Measurements from ENCODE around the gene FLRT1.

Gene FLRT1

DNA sequence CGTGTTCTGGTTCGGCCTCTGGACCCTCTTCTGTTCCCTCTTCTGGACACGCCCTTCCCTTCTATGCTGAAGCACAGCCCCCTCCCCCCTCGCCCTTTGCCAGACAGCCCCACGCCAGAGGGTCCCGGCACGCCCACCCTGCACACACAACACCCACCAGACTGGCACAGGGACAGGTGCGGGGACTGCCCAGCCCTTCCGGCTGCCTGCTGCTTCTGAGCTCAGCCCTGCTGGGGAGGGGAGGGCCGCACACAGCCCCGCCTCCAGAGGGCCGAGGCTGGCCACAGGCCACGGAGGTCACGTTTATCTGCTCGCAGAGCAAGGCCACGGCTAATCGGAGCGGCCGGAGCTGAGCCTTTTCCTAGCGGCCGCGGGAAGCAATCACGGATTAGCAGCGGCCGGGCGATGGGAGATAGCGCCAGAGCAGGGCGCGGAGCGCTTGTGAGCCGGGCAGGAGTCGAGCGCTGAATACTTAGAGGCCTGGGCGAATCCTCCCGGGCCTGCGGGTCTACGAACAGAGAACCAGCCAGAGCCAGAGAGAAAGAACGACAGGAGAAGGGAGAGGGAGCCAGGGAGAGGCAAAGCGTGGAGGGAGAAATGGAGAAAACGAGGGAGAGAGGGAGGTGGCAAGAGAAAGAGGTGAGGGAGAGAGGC, 28.0 kb upstream of the FLRT1 start:
- DNase-seq = peak; percentile 75

DNA sequence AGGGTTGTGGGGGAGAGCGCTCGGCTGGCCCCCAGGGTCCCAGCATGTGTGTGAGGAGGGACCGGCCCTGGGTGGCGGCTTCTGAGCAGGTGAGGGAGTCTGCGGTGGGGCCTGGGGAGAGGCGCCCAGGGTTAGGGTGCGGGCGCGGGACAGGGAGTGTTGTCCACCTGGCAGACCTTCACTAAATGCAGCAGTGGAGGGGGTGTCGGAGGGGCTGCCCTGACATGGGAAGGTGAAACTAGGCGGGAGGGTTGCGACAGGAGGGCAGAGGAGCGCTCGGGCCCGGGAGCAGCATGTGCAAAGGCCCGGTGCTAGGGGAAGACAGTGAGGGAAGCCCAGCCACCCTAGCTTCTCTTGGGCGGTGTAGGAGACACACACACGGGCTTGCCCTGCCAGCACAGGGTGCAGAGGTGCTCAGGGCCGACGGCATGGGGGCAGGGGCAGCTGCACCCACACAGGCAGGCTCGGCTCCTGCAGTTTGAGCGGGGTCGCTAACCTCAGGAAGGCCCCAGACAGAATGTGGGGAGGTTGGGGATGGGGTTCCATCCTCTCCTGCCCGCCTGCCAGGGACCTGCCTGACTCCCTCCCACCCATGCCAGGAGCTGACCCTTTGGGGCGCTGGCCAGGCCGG, 27.3 kb upstream of the FLRT1 start:
- no peak for DNase-seq

DNA sequence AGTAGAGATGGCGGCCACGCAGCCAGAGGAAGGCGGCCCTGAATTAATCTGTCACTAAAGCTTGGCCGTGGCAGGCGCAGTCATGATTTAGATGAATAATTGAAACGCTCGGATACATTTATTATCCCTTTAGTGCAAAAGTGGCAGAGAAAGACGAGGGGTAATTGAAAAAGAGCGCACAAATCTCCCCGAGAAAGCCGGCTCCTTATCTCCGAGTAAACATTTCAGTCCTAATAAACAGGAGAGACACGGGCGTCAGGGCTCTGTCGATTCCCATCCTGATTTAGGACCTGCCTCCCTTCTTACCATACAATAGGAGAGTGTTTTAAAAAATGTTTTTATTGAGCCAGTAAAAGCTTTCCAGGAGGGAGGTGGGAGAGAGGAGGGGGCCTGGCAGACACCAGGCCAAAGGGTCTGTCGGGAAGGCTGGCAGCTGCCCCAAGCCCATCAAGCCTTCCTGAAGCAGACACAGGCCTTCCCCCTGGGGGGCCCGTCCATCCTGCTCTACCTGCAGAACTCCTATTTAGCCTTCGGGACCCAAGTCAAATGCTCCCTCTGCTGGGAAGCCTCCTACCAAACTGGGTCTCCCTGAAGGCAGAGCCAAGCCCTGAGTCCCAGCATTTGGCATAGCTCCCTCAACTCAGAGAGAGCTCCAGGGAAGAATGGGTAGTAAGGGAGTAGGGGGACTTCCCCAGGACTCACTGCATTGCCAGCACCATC, 26.7 kb upstream of the FLRT1 start:
- DNase-seq = no peak

DNA sequence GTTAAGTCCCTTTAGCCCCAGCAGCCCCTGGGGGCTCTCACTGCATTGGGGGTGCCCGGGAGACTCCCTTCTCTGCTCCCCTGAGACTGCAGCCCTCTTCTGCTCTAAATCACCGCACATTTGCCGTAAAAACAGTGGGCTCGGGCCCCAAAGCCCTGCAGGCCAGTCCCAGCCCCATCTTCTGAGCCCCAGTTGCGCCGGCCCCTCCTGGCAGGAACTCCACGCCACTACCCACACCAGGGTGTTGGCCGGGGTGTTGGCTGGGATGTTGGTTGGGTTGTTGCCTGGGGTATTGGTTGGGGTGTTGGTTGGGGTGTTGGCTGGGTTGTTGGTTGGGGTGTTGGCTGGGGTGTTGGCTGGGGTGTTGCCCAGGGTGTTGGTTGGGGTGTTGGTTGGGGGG, 26.0 kb upstream of the FLRT1 start:
- DNase-seq = no peak

DNA sequence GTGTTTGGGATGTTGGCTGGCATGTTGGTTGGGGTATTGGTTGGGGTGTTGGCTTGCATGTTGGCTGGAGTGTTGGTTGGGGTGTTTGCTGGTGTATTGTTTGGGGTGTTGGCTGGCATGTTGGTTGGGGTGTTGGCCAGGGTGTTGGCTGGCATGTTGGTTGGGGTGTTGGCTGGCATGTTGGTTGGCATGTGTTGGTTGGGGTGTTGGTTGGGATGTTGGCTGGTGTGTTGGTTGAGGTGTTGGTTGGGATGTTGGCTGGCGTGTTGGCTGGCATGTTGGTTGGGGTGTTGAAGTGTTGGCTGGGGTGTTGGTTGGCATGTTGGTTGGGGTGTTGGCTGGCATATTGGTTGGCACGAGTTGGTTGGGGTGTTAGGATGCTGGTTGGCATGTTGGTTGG, 24.9 kb upstream of the FLRT1 start:
- no peak for DNase-seq

DNA sequence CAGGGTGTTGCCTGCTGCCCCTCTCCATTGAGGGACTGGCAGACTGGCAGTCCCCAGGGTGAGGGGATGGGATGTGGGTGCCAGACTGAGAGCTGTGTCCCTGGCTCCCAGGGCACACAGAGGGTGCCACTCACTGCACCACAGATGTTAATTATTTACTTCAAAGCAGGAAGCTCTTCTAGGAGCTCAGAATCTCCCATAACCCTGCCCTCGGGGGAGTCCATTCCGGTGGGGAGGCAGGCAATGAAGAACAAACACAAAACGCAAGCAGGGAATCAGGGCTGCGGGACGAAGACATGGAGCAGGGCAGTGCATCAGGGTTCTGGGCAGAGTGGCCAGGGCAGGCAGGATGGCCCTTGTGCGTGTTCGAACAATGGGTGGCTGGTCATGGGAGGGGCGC, 24.4 kb upstream of the FLRT1 start:
- DNase-seq = no peak

DNA sequence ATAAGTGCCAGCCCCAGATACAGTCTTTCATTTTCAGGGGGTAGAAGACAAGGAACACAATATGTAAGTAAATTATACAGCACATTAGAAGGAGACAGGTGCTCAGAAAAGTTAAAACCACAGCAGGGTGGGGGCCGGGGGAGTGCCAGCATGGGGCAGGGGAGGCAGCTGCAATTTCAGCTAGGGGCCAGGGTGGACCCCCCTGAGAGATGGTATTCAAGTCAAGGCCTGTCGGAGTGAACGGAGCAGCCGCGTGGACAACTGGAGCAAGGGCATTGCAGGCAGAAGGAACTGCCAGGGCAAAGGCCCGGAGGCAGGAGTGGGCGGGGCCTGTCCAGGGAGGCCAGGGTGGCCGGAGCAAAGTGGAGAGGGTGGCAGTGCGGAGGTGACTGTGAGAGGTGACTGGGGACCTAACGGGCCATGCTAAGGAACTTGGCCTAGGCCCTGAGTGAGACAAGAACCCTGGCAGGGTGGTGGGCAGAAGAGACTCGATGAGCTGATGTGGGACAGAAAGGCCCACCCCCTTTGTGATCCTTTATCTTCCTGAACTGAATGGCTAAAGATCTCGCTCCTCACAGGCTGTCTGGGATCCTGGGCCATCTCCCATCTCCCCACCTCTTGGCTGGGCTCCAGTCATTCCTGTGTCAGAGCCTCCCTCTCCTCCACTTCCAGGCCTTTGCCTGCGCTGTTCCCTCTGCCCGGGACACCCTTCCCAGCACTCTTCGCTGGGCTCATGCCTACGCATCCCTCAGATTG, 22.4 kb upstream of the FLRT1 start:
- no peak for DNase-seq

DNA sequence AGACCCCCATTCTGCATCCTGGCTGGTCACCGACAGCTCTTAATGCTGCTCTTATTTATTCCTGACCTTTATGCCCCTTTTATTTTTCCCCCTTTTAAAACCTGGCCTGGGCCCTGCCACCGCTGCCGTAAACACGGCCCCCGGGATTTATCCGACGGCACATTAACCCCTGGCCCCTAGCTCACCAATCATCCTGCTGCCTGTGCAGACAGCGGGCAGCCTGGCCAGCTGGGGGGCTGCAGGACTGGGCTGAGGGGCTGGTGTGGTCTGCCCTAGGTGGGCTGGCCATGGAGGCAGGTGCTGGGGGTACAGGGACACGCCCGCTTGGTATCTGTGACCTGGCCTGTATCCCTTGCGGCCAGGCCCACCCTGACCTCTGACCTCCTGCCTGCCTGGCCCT, 21.4 kb upstream of the FLRT1 start:
- no peak for DNase-seq

DNA sequence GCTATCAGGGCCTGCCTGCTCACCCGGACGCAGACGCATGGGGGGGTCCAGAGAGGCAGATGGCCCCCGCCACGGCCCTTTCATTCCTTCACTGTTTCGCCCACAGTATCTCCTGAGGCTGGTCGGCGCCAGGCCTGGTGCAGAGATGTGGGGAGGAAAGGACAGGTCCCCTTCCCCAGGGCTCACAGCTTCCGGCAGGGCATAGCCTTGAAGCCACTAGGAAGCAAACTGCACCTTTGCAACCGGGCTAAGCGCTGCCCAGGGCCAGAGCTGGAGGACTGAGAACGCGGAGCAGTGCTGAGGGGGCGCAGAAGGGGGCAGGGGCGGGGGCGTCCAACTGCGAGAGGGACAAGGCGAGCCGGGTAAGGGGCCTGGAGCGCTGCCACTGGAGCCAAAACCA, 20.2 kb upstream of the FLRT1 start:
- DNase-seq = no peak

DNA sequence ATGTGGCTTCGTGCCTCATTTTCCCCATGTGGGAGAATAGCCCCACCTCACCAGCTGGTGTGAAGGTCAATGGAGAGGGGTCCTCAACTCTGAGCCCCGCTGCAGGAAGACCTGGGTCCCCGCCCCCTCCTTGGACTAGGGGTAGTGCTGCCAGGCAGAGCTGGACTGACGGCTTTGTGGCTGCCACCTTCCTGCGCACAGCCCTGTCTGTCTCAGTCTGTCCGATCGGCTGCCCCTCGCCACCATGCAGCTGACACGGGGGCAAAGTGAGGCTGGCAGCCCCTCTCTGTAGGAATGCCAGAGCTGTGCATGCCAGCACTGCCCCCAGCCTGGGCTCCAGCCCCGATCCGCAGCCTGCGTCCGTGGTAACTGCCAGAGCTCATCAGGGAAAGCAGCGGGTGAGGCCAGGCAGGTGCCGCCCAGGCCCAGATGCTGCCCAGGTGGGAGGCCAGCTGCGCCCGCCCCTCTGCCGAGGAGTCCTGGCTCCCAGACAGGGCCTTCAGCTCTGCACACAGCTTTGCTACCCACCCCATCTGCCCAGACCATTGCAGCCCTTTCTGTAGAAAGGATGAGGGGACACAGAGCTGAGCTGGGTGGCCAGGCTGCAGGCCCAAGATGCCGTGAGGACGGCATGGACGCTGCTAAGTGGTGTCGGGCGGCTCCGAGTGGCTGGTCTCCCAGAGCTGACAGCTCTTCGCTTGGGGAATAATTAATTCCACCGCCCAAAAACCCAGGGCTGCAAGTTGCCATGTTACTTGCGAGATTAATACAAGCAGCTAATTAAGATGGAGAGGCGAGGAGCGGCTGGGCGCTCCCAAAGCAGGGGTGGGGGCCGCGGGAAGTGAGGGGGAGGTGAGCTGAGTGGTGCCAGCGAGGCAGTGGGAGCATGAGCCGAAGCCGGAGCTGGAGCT, 19.5 kb upstream of the FLRT1 start:
- DNase-seq = no peak

DNA sequence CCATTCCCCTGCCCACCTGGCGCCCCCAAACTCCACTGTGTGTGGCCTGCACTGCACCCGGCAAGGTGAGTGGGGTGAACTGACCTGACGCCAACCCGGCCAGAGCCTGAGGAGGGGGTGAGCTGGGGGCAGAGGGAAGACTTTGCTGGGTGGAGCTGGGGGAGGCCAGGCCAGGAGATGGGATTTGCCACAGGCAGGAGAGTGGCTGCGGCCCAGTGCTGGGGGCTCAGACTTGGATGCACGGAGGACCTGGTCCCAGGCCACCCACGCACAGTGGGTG, 17.8 kb upstream of the FLRT1 start:
- no peak for DNase-seq

DNA sequence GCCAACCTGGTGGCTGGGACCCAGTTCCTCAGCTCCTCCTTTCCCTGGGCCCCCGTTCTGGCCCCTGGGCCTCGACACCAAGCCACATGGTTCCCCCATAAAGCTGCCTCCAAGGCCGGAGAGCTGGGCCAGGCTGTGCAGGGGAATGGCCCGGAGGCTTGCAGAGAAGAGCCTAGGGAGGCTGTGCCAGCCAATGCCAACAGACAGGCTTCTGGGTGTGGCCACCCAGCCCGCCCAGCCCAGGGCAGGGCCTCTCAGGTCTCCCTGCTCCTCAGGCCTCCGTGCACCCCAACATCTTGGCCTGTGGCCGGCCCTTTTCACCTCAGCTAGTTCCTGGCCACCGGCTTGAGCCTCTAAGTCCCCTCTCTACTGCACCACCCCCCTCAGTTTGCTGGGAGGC, 17.4 kb upstream of the FLRT1 start:
- DNase-seq = no peak

DNA sequence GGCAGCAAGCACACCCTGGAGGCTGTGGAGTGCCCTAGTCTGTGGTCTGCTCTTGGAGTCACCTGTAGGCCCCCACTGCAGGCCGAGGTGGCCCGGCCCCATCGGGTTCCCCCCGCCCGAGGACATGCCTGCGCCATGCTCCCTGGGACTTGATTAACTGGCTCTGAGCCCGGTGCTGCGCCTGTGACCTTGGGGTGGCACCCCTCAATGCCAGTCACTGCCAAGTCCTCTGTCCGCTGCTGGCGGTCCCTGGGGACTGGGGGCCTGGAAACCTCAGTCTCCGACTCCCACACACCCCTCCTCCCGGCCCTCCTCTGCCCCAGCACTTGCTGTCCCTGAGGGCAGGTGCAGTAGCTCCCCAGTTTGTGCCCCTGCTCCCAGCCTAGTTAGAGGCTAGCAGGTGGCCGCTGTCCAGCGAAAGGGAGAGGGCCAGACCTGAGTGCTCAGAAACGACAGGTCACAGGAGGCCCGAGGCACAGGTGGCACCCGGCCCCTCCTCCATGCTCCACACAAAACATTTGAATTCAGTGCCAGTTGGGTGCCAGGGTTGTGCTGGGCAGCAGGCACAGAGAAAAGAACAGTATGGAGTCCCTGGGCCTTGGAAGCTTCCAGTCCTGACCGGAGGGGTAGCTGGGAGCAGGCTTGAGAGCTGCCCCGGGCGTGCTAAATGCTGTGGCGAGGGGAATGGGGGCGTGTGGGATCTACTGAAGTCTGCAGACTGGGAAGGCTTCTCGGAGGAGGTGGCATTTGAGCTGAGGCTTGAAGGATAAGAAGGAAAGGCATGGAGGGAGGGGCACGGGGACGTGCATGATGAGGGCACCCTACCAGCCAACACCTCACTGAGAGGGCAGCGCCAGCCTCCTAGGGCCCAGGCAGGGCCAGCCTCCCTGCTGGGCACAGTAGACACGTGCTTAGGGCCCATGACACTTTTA, 16.4 kb upstream of the FLRT1 start:
- DNase-seq = no peak

DNA sequence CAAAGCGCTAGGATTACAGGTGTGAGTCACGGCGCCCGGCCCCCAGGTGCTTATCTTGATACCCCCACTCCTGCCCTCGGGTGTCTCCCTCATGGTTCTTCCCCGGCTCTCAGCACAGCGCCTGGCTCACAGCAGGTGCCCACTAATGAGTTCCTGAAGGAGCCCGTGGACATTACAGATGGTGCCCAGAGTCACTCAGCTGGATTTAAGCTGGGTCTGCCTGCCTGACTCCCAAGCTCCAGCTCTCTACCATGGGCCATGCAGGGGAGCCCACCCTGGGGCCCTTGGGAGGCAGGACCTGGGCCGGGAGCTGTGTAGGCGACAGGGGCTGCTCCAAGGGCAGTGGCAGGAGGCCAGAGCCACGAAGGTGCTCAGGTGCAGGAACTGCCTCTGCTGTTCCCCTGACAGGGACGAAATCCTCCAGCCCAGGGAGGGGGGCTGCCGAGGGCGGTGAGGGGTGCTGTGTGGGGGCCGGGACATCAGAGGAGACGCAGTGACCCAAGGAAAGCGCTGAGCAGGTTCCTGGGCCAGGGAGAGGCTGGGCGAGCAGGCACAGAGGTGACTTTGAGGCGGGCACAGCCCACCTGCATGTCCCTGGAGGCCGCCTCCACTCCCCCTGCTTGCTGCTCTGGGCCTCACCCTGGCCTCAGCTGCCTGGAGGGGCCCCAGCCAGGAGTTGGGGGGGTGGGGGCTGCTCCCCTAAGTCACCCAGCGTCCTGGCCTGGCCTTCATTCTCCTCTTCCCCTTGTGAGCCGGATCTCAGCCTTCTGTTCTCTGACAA, 14.6 kb upstream of the FLRT1 start:
- no peak for DNase-seq

DNA sequence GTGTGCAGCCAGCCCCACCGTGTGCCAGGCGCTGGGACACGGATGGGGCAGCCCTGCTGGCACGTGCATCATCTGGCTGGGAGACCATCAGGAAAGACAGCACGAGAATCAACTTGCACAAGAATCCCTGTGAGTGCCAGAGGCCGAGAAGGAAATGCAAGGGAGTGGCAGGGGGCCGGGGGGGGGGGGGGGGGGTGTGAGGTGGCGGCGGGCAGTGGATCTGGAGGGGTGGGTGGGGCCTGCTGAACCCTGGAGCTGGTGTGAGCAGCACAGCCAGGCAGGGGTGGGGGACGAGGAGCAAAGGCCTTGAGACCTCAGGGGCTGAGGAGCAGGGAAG, 14.0 kb upstream of the FLRT1 start:
- no peak for DNase-seq

DNA sequence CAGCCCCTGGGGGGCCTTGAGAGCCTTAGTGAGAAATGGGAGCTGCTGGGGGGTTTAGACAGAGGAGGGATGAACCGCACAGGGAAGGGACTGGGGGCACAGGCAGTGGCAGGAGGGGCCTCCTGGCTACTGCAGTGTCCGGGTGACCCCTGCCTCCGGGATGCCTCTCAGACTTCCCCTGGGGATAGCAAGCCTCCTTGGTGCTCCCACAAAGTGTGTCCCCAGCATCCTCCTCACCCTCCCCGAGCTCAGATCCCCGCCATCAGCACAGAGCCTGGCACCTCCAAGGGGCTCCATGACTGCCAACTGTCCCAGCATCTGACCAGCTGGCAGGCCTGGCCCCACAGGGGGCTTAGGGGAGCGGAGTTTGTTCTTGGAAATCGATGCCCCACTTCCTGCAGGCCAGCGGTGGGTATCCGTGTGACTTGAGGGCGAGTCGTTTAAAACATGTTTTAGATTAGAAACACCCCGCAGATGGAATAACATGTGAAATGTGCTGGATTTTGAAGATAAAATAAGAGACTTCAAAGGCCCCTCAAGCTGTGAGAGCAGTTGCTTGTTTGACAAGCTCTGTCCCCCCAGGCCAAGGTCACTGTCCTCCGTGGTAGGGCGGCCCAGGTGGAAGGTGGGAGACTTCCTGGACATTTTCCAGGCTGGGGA, 13.5 kb upstream of the FLRT1 start:
- DNase-seq = no peak

DNA sequence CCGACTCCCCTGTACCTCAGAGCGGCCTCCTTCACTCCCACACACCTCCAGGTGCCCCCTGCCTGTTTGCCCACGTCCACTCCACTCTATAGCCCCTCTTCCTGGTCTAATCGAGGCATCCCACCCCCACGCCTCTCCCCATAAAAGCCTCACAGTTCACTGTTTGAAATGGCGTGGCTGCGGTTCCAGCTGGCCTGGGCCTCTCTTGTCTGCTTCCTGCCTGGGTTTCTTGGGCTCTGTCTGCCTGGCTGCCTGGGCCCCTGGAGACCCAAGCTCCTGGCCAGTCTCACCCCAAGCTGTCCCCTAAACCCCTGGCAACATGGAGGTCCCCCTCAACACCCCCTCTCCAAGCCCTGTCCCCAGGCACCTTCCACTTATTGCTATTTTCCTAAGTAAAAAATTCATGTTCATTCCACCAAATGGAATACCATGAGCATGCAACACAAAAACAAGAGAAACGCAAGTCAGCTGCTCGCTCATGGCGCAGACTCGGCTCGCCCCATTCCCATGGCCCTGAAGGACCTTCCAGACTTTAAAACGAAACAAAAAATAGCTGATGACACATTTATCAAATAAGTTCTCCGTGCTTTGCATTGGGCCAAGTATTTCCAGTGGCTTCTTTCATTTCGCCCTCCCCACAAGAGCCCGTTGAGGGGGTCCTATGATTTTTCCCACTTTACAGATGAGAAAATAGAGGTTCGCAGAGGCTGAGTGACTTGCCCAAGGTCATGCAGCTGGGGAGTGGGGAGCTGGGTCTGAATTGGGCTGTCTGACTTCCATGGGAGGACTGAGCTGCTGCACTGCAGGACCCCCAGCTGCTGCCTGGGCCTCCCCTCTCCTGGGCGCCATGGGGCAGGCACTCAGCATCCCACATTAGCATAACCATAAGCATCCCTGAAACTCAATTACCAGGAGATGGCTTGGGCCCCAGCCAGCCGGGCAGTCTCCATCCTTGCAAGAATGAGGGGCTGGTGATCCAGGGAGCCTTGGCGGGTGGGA, 11.7 kb upstream of the FLRT1 start:
- DNase-seq = no peak

DNA sequence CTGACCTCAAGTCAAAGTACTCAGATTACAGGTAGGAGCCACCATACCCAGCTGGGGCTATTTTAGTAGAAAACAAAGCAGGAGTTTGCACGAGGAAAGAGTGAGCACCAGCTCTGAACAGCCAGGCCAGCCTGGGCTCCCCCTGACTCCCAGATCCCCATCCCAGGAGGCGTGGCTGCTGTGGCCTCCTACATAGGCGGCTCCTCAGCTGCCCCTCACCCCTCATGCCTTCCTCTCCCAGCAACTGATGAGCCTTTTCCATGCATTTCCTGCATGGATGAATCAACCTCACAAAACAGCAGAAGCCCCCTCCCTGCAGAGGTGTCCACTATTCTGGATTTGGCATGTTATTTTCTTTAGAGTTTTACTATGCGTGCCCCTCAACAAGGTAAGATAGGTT, 10.5 kb upstream of the FLRT1 start:
- DNase-seq = no peak

DNA sequence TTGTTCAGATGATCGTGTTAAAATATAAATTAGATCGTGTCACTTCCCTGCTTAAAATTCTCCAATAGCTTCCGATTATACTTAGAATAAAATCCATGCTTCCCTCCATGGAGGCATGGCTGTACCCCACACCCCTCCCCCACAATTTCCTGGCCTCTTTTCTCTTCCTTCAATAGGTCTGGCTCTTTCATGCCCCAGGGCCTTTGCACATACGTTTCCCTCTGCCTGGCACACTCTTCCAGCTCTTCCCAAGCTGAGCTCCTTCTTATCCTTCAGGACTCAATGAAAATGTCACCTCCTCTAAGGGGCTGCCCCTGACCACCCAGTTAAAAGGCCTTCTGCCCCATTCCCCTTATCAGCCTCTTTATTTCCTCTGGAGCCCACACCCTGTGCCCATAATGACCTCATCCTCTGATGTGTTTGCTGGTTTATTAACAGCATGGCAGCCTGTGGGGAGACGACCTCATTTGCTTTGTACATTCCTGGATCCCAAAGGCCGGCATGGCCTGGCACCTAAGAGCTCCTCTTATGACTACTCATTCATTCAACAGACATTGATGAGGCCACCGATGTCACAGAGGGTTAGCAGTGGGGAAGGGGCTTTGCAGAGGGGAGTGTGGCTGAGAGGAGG, 9.0 kb upstream of the FLRT1 start:
- DNase-seq = no peak
